Measurements from ENCODE around the gene TPSAB1. TPM values are rescaled to one million over a fixed set of nuclear protein-coding genes. Genes with fewer than 3 reads are reported as not detected.

TPSAB1 gene
- total RNA-seq, 1 experiment from 2014 or later: not detected

- no peak overlapping the region for H3K27ac ChIP-seq
- peaks cover 8% of the 10 kb centered on the region for H3K27me3 ChIP-seq (replicated peaks)
- H3K36me3 ChIP-seq: no peaks in the 10 kb centered on the region
- H3K9me3 ChIP-seq (replicated peaks): no peaks in the 10 kb centered on the region
- DNase-seq (ENCODE audit: low read depth in 1 of 2, low spot score in 2 of 2): no peak
- H3K4me3 ChIP-seq: no peak overlapping the region
- H3K4me1 ChIP-seq (replicated peaks): no peaks in the 10 kb centered on the region
These were observed 40.4 kb upstream of the TPSAB1 start for GRCh38 chr16:1200014-1200627.

GRCh38 chr16:1201444-1201843 lies 39.1 kb upstream of the TPSAB1 start:
- no peaks in the 10 kb centered on the region for H3K36me3 ChIP-seq
- H3K27me3 ChIP-seq (replicated peaks): peaks cover 14% of the 10 kb centered on the region
- no peak overlapping the region for H3K27ac ChIP-seq
- H3K4me3 ChIP-seq: no peak overlapping the region
- H3K9me3 ChIP-seq (replicated peaks): no peaks in the 10 kb centered on the region
- no peak for DNase-seq (ENCODE audit: low read depth in 1 of 2, low spot score in 2 of 2)
- no peaks in the 10 kb centered on the region for H3K4me1 ChIP-seq (replicated peaks)

GRCh38 chr16:1202274-1202673 lies 38.2 kb upstream of the TPSAB1 start:
- no peak overlapping the region for H3K27ac ChIP-seq
- no peaks in the 10 kb centered on the region for H3K4me1 ChIP-seq (replicated peaks)
- no peak overlapping the region for H3K4me3 ChIP-seq
- no peak for DNase-seq (ENCODE audit: low read depth in 1 of 2, low spot score in 2 of 2)
- peaks cover 18% of the 10 kb centered on the region for H3K27me3 ChIP-seq (replicated peaks)
- H3K9me3 ChIP-seq (replicated peaks): no peaks in the 10 kb centered on the region
- no peaks in the 10 kb centered on the region for H3K36me3 ChIP-seq

GRCh38 chr16:1204933-1205332 lies 35.6 kb upstream of the TPSAB1 start:
- H3K4me1 ChIP-seq (replicated peaks): no peaks in the 10 kb centered on the region
- H3K27ac ChIP-seq: no peak overlapping the region
- no peak overlapping the region for H3K4me3 ChIP-seq
- no peak for DNase-seq (ENCODE audit: low read depth in 1 of 2, low spot score in 2 of 2)
- no peaks in the 10 kb centered on the region for H3K9me3 ChIP-seq (replicated peaks)
- peaks cover 41% of the 10 kb centered on the region for H3K27me3 ChIP-seq (replicated peaks)
- no peaks in the 10 kb centered on the region for H3K36me3 ChIP-seq

- no peaks in the 10 kb centered on the region for H3K9me3 ChIP-seq (replicated peaks)
- H3K27me3 ChIP-seq (replicated peaks): peaks cover 44% of the 10 kb centered on the region
- no peaks in the 10 kb centered on the region for H3K4me1 ChIP-seq (replicated peaks)
- H3K36me3 ChIP-seq: no peaks in the 10 kb centered on the region
- no peak overlapping the region for H3K27ac ChIP-seq
- no peak for DNase-seq (ENCODE audit: low read depth in 1 of 2, low spot score in 2 of 2)
- no peak overlapping the region for H3K4me3 ChIP-seq
These were observed 34.2 kb upstream of the TPSAB1 start for GRCh38 chr16:1206326-1206725.

- Histone ChIP-seq H3K4me3 (no peak overlapping the region), H3K27me3 (replicated peaks) (peaks cover 46% of the 10 kb centered on the region), H3K36me3 (no peaks in the 10 kb centered on the region), H3K4me1 (replicated peaks) (no peaks in the 10 kb centered on the region), H3K9me3 (replicated peaks) (no peaks in the 10 kb centered on the region), H3K27ac (no peak overlapping the region)
- DNase-seq (ENCODE audit: low read depth in 1 of 2, low spot score in 2 of 2): no peak
These were observed 33.7 kb upstream of the TPSAB1 start for GRCh38 chr16:1206786-1207185.

- DNase-seq (ENCODE audit: low read depth in 1 of 2, low spot score in 2 of 2): no peak
These were observed 32.2 kb upstream of the TPSAB1 start for GRCh38 chr16:1208239-1208830.

GRCh38 chr16:1209081-1209480 lies 31.4 kb upstream of the TPSAB1 start:
- DNase-seq (ENCODE audit: low read depth in 1 of 2, low spot score in 2 of 2): no peak
- H3K36me3 ChIP-seq: no peaks in the 10 kb centered on the region
- H3K9me3 ChIP-seq (replicated peaks): no peaks in the 10 kb centered on the region
- no peak overlapping the region for H3K4me3 ChIP-seq
- no peak overlapping the region for H3K27ac ChIP-seq
- H3K27me3 ChIP-seq (replicated peaks): peaks cover 44% of the 10 kb centered on the region
- no peaks in the 10 kb centered on the region for H3K4me1 ChIP-seq (replicated peaks)

More at GRCh38 chr16:1208239-1208830, 32.2 kb upstream of the TPSAB1 start:
- no peaks in the 10 kb centered on the region for H3K36me3 ChIP-seq
- no peaks in the 10 kb centered on the region for H3K4me1 ChIP-seq (replicated peaks)
- H3K4me3 ChIP-seq: no peak overlapping the region
- no peak overlapping the region for H3K27ac ChIP-seq
- H3K27me3 ChIP-seq (replicated peaks): peaks cover 46% of the 10 kb centered on the region
- no peaks in the 10 kb centered on the region for H3K9me3 ChIP-seq (replicated peaks)

GRCh38 chr16:1210461-1210860 lies 30.0 kb upstream of the TPSAB1 start:
- H3K9me3 ChIP-seq (replicated peaks): no peaks in the 10 kb centered on the region
- peaks cover 48% of the 10 kb centered on the region for H3K27me3 ChIP-seq (replicated peaks)
- H3K36me3 ChIP-seq: no peaks in the 10 kb centered on the region
- no peak for DNase-seq (ENCODE audit: low read depth in 1 of 2, low spot score in 2 of 2)
- H3K4me3 ChIP-seq: no peak overlapping the region
- H3K27ac ChIP-seq: no peak overlapping the region
- no peaks in the 10 kb centered on the region for H3K4me1 ChIP-seq (replicated peaks)

- no peaks in the 10 kb centered on the region for H3K36me3 ChIP-seq
- no peak for DNase-seq (ENCODE audit: low read depth in 1 of 2, low spot score in 2 of 2)
- no peaks in the 10 kb centered on the region for H3K9me3 ChIP-seq (replicated peaks)
- no peak overlapping the region for H3K4me3 ChIP-seq
- H3K4me1 ChIP-seq (replicated peaks): no peaks in the 10 kb centered on the region
- peaks cover 52% of the 10 kb centered on the region for H3K27me3 ChIP-seq (replicated peaks)
- no peak overlapping the region for H3K27ac ChIP-seq
These were observed 28.8 kb upstream of the TPSAB1 start for GRCh38 chr16:1211451-1212268.

- no peak overlapping the region for H3K27ac ChIP-seq
- no peaks in the 10 kb centered on the region for H3K36me3 ChIP-seq
- no peaks in the 10 kb centered on the region for H3K9me3 ChIP-seq (replicated peaks)
- H3K4me3 ChIP-seq: no peak overlapping the region
- H3K4me1 ChIP-seq (replicated peaks): no peaks in the 10 kb centered on the region
- H3K27me3 ChIP-seq (replicated peaks): peaks cover 56% of the 10 kb centered on the region
- DNase-seq (ENCODE audit: low read depth in 1 of 2, low spot score in 2 of 2): no peak
These were observed 27.8 kb upstream of the TPSAB1 start for GRCh38 chr16:1212616-1213194.

GRCh38 chr16:1213231-1213630 lies 27.3 kb upstream of the TPSAB1 start:
- Histone ChIP-seq H3K27ac (no peak overlapping the region), H3K27me3 (replicated peaks) (peaks cover 56% of the 10 kb centered on the region), H3K4me1 (replicated peaks) (no peaks in the 10 kb centered on the region), H3K9me3 (replicated peaks) (no peaks in the 10 kb centered on the region), H3K4me3 (no peak overlapping the region), H3K36me3 (no peaks in the 10 kb centered on the region)
- no peak for DNase-seq (ENCODE audit: low read depth in 1 of 2, low spot score in 2 of 2)

- no peak overlapping the region for H3K4me3 ChIP-seq
- no peaks in the 10 kb centered on the region for H3K4me1 ChIP-seq (replicated peaks)
- H3K27me3 ChIP-seq (replicated peaks): peaks cover 53% of the 10 kb centered on the region
- DNase-seq (ENCODE audit: low read depth in 1 of 2, low spot score in 2 of 2): no peak
- H3K36me3 ChIP-seq: no peaks in the 10 kb centered on the region
- H3K27ac ChIP-seq: no peak overlapping the region
- H3K9me3 ChIP-seq (replicated peaks): no peaks in the 10 kb centered on the region
These were observed 26.6 kb upstream of the TPSAB1 start for GRCh38 chr16:1213796-1214372.

GRCh38 chr16:1214719-1215118 lies 25.8 kb upstream of the TPSAB1 start:
- no peaks in the 10 kb centered on the region for H3K36me3 ChIP-seq
- DNase-seq (ENCODE audit: low read depth in 1 of 2, low spot score in 2 of 2): no peak
- no peaks in the 10 kb centered on the region for H3K9me3 ChIP-seq (replicated peaks)
- no peak overlapping the region for H3K4me3 ChIP-seq
- H3K4me1 ChIP-seq (replicated peaks): no peaks in the 10 kb centered on the region
- H3K27ac ChIP-seq: no peak overlapping the region
- peaks cover 53% of the 10 kb centered on the region for H3K27me3 ChIP-seq (replicated peaks)
